H1 (cell line): ENCODE results near the gene NPHP4. TPM values are rescaled to one million over a fixed set of nuclear protein-coding genes. Genes with fewer than 3 reads are reported as not detected.

Experiments
- POLR2AphosphoS5 ChIP-seq: IDR thresholded peaks from 2 replicates; pipeline ENCODE4 v1.6.1; 2011; ENCODE audit warnings: low read depth, low read length
- polyA plus RNA-seq, 7 experiments: library from polyadenylated mRNA; depleted of rRNA in 3 of 7; stranded (reverse) in 5 of 7; unstranded in 2 of 7; fragments of >200 nt in 5 of 7; fragments of 200-250 nt in 2 of 7; gene quantifications; 1 replicate in 5 of 7; 2 replicates in 1 of 7; 4 replicates in 1 of 7; pipeline versions ENCODE4 v1.2.1 to v1.2.3, GENCODE V29; 2011 to 2013; ENCODE audit warnings: missing spikeins in 2 of 7, mixed read lengths in 2 of 7
- total RNA-seq: library from RNA; stranded (reverse); fragmentation: NEBNext Ultra II Directional; extraction: Animal tissue kit (Norgen Biotek cat#: 25700); gene quantifications from 2 replicates; pipeline ENCODE4 v1.2.1, GENCODE V29; 2021

NPHP4 gene
- total and polyA plus RNA-seq, 2 of the 8 experiments (the other 6 are each of a cell fraction or from before 2014, with no cell fraction given): 5.8 to 14.0 TPM

DNA sequence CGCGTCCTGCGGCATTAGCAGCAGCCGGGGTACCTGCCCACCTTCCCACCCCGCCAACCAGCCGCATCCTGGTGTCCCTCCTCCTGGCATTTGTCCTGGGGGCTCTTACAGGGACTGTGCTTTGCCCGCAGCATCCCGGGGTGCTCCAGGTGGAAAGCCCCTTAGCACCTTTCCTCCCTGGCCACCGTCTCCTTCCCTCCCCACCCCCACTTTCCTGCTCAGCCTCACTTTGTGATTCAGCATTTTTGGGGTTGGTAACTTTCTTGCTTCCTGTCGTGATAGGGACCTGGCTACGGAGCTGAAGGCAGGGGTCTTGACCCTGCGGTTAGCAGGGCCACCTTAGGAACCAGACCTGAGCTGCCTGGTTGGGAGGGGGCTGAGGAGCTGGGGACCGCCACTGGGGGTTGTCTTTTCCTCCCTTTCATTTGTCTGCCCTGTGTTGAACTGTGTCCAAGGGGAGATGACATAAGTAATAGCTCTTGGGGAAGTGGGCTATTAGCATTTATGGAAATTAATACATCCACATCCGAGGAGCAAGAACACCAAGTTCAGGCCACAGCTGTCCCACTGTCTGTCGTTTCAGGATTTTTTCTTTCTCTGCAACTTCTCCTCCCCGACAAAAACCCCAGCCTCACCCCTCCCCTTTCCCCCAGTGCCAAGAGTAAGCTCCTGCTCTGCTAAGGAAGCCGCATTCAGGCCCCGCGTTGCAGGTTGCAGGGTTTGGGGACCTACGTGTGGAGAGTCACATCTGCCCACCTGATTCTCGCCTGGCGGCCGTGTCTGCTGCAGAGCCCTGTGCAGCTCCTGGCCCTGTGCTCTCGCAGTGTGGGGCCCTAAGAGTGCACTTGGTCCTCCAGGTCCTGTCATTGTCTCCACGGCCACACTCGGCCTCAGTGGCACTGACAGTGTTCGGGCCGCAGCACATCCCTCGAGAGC lies 1.6 kb upstream of the NPHP4 start (continued):
- TF ChIP-seq POLR2AphosphoS5: peak; percentile 72
